H9 (cell line): ENCODE results near the gene SDK1. TPM values are rescaled to one million over a fixed set of nuclear protein-coding genes. Genes with fewer than 3 reads are reported as not detected.

ENCODE experiments used
- DNase-seq: peaks from one replicate; pipeline ENCODE4 v3.0.0-alpha.2; 2017
- H2AFZ ChIP-seq: one replicate; pipeline ENCODE4 v1.6.1; 2013; ENCODE audit warnings: mild to moderate bottlenecking, low read length, control low read depth, moderate library complexity
- H2AK5ac ChIP-seq: 2 replicates; pipeline ENCODE4 v1.6.1; 2013; ENCODE audit warnings: low read length, control low read depth, mixed read lengths; ENCODE audit not compliant: insufficient read length
- H2BK120ac ChIP-seq: one replicate; pipeline ENCODE4 v1.6.1; 2013; ENCODE audit warnings: low read depth, mild to moderate bottlenecking, low read length, control low read depth, inconsistent platforms; ENCODE audit not compliant: poor library complexity, severe bottlenecking
- H2BK12ac ChIP-seq: 2 replicates; pipeline ENCODE4 v1.6.1; 2013; ENCODE audit warnings: low read length, control low read depth, mixed read lengths, low read depth; ENCODE audit not compliant: insufficient read length
- H2BK15ac ChIP-seq: 2 replicates; pipeline ENCODE4 v1.6.1; 2013; ENCODE audit warnings: low read depth, low read length, control low read depth
- H2BK20ac ChIP-seq: one replicate; pipeline ENCODE4 v1.6.1; 2013; ENCODE audit warnings: low read depth, mild to moderate bottlenecking, low read length, control low read depth, inconsistent platforms; ENCODE audit not compliant: poor library complexity, severe bottlenecking
- H2BK5ac ChIP-seq: 2 replicates; pipeline ENCODE4 v1.6.1; 2013; ENCODE audit warnings: low read length, control low read depth, mixed read lengths; ENCODE audit not compliant: insufficient read length
- H3K14ac ChIP-seq: 2 replicates; pipeline ENCODE4 v1.6.1; 2013; ENCODE audit warnings: low read length, control low read depth; ENCODE audit not compliant: insufficient read depth
- H3K18ac ChIP-seq: 2 replicates; pipeline ENCODE4 v1.6.1; 2013; ENCODE audit warnings: low read depth, mild to moderate bottlenecking, mixed read lengths, low read length, control low read depth; ENCODE audit not compliant: insufficient read length
- H3K23ac ChIP-seq: 2 replicates; pipeline ENCODE4 v1.6.1; 2013; ENCODE audit warnings: low read length, control low read depth, mixed read lengths, low read depth; ENCODE audit not compliant: insufficient read length
- H3K23me2 ChIP-seq: 2 replicates; pipeline ENCODE4 v1.6.1; 2013; ENCODE audit warnings: low read depth, mild to moderate bottlenecking, mixed read lengths, low read length, control low read depth; ENCODE audit not compliant: insufficient read length, poor library complexity, severe bottlenecking
- H3K27ac ChIP-seq: 2 replicates; pipeline ENCODE4 v1.5.1; 2013; ENCODE audit warnings: low read length, control low read depth, mixed read lengths, low read depth; ENCODE audit not compliant: insufficient read length
- H3K27me3 ChIP-seq: 2 replicates; pipeline ENCODE4 v1.6.1; 2013; ENCODE audit warnings: low read length, control low read depth, inconsistent platforms; ENCODE audit not compliant: insufficient read depth
- H3K4ac ChIP-seq: 2 replicates; pipeline ENCODE4 v1.6.1; 2013; ENCODE audit warnings: low read depth, mild to moderate bottlenecking, control low read depth, inconsistent platforms, low read length, moderate library complexity
- H3K4me1 ChIP-seq: 2 replicates; pipeline ENCODE4 v1.6.1; 2013; ENCODE audit warnings: low read length, control low read depth, inconsistent platforms; ENCODE audit not compliant: insufficient read depth
- H3K4me2 ChIP-seq: 2 replicates; pipeline ENCODE4 v1.6.1; 2013; ENCODE audit warnings: low read length, control low read depth, mixed read lengths; ENCODE audit not compliant: insufficient read length, insufficient read depth
- H3K56ac ChIP-seq: 2 replicates; pipeline ENCODE4 v1.6.1; 2013; ENCODE audit warnings: low read depth, mild to moderate bottlenecking, mixed read lengths, low read length, control low read depth; ENCODE audit not compliant: insufficient read length
- H3K79me1 ChIP-seq: 2 replicates; pipeline ENCODE4 v1.6.1; 2013; ENCODE audit warnings: low read depth, mild to moderate bottlenecking, moderate library complexity, low read length, control low read depth, inconsistent platforms; ENCODE audit not compliant: insufficient read depth, poor library complexity, severe bottlenecking
- H3K79me2 ChIP-seq: 2 replicates; pipeline ENCODE4 v1.6.1; 2013; ENCODE audit warnings: low read length, control low read depth, inconsistent platforms; ENCODE audit not compliant: insufficient read depth
- H3K9ac ChIP-seq: 2 replicates; pipeline ENCODE4 v1.6.1; 2013; ENCODE audit warnings: low read length, control low read depth, mixed read lengths; ENCODE audit not compliant: insufficient read length; ENCODE audit errors: extremely low read depth
- H3K9me3 ChIP-seq: one replicate; pipeline ENCODE4 v1.6.1; 2013; ENCODE audit warnings: low read depth, low read length, inconsistent platforms; ENCODE audit not compliant: control insufficient read depth
- H3T11ph ChIP-seq: one replicate; pipeline ENCODE4 v1.6.1; 2013; ENCODE audit warnings: mild to moderate bottlenecking, low read length, control low read depth, inconsistent platforms
- H4K20me1 ChIP-seq: one replicate; pipeline ENCODE4 v1.6.1; 2013; ENCODE audit not compliant: control insufficient read depth, insufficient read length, insufficient read depth
- H4K5ac ChIP-seq: 2 replicates; pipeline ENCODE4 v1.6.1; 2013; ENCODE audit warnings: low read depth, mild to moderate bottlenecking, mixed read lengths, low read length, control low read depth; ENCODE audit not compliant: insufficient read length
- H4K8ac ChIP-seq: replicated peaks from 2 replicates; pipeline ENCODE4 v1.6.1; 2013; ENCODE audit warnings: low read length, control low read depth, mixed read lengths, low read depth; ENCODE audit not compliant: insufficient read length
- H4K91ac ChIP-seq: 2 replicates; pipeline ENCODE4 v1.6.1; 2013; ENCODE audit warnings: low read depth, mild to moderate bottlenecking, moderate library complexity, mixed read lengths, low read length, control low read depth; ENCODE audit not compliant: insufficient read length
- H3K27ac Mint-ChIP-seq, 3 experiments: 2 replicates in 2 of 3; 3 replicates in 1 of 3; pipeline ENCODE4 v1.8.0; 2020 to 2021; ENCODE audit warnings: mixed read lengths in 3 of 3, mild to moderate bottlenecking in 1 of 3, moderate library complexity in 1 of 3
- H3K27me3 Mint-ChIP-seq: 2 replicates; pipeline ENCODE4 v1.8.0; 2021; ENCODE audit warnings: low read depth, mild to moderate bottlenecking, moderate library complexity, mixed read lengths
- H3K36me3 Mint-ChIP-seq, 3 experiments: 2 replicates in 2 of 3; 3 replicates in 1 of 3; pipeline ENCODE4 v1.8.0; 2020 to 2021; ENCODE audit warnings: low read depth in 3 of 3, mixed read lengths in 3 of 3; ENCODE audit not compliant: insufficient read depth in 1 of 3
- H3K4me1 Mint-ChIP-seq, 2 experiments: 2 replicates each; pipeline ENCODE4 v1.8.0; 2020; ENCODE audit warnings: mixed read lengths in 2 of 2
- H3K4me3 Mint-ChIP-seq, 2 experiments: 2 replicates in 1 of 2; 3 replicates in 1 of 2; pipeline ENCODE4 v1.8.0; 2020 to 2021; ENCODE audit warnings: mild to moderate bottlenecking in 2 of 2, mixed read lengths in 2 of 2, moderate library complexity in 1 of 2
- H3K9me3 Mint-ChIP-seq, 2 experiments: 2 replicates in 1 of 2; 3 replicates in 1 of 2; pipeline ENCODE4 v1.8.0; 2020; ENCODE audit warnings: mild to moderate bottlenecking in 2 of 2, mixed read lengths in 2 of 2, moderate library complexity in 1 of 2
- WGBS: extraction: QIAGEN DNeasy Blood & Tissue Kit; methylation state at CpG from one replicate; pipeline ENCODE4 v1.1.7; 2013; ENCODE audit warnings: missing lambda C conversion rate, low lambda C conversion rate, mixed read lengths; ENCODE audit not compliant: insufficient read length; ENCODE audit errors: extremely low coverage; 5-methylcytosine and 5-hydroxymethylcytosine counted together
- total RNA-seq: library from RNA; stranded (reverse); gene quantifications from 2 replicates; pipeline ENCODE4 v1.2.1, GENCODE V29; 2021
- TF ChIP-seq, protein P1 (sequence below): fragments of 200-600 bp; sonication (generic); conservative IDR thresholded peaks from 3 replicates; pipeline ENCODE4 v1.8.0; 2021; ENCODE audit warnings: antibody characterized with exemption, mild to moderate bottlenecking

SDK1 gene
- total RNA-seq, 1 experiment from 2014 or later = 8.7 TPM

DNA sequence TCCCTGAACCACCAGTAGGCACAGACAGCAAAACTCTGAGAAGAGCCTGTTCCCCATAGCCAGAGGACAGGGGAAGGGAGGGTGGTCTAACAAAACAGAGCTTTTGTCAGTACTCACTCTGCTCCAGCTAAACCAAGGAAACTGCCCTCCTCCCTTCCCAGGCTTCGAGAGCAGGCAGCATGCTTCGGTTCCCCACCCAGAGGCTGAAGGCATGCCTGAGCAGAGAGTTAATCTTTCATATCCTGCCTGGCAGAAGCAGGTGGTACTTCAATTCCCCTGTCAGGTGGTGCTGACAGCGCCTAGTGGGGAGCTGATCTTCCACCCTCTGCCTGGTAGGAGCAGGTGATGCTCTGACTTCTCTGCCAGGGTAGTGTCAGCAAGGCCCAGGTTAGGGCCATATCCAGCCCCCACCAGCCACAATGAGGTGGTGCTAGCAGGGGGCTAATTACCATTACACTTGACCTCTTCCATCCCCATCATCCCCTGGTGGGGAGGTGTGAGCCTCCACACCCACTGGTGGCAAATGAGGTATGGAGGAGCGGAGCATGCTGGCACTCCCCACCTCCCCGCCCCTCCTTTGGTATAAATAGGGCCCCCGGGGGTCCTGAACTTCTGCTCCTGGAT lies 35.1 kb downstream of the SDK1 start:
- no peak overlapping the region for H2BK20ac ChIP-seq
- H3K79me1 ChIP-seq = no peaks in the 10 kb centered on the region
- TF ChIP-seq, protein P1, sequence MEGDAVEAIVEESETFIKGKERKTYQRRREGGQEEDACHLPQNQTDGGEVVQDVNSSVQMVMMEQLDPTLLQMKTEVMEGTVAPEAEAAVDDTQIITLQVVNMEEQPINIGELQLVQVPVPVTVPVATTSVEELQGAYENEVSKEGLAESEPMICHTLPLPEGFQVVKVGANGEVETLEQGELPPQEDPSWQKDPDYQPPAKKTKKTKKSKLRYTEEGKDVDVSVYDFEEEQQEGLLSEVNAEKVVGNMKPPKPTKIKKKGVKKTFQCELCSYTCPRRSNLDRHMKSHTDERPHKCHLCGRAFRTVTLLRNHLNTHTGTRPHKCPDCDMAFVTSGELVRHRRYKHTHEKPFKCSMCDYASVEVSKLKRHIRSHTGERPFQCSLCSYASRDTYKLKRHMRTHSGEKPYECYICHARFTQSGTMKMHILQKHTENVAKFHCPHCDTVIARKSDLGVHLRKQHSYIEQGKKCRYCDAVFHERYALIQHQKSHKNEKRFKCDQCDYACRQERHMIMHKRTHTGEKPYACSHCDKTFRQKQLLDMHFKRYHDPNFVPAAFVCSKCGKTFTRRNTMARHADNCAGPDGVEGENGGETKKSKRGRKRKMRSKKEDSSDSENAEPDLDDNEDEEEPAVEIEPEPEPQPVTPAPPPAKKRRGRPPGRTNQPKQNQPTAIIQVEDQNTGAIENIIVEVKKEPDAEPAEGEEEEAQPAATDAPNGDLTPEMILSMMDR = no peak
- H2BK12ac ChIP-seq = no peak overlapping the region
- Mint-ChIP-seq H3K4me1 (peaks cover 18 to 22% of the 10 kb centered on the region in 2 experiments), H3K27ac (no peak overlapping the region; a peak in 1 of 7 replicates), H3K4me3 (no peak overlapping the region), H3K36me3 (peaks cover 0 to 5% (median 0%) of the 10 kb centered on the region in 3 experiments; a peak in 1 of 7 replicates), H3K27me3 (no peaks in the 10 kb centered on the region), H3K9me3 (no peaks in the 10 kb centered on the region; a peak in 1 of 5 replicates)
- no peaks in the 10 kb centered on the region for H3K27me3 ChIP-seq
- H4K91ac ChIP-seq = no peak overlapping the region
- no peak overlapping the region for H3T11ph ChIP-seq
- H3K4me1 ChIP-seq = no peaks in the 10 kb centered on the region
- no peak overlapping the region for H3K27ac ChIP-seq
- no peak overlapping the region for H3K14ac ChIP-seq
- H4K20me1 ChIP-seq = no peaks in the 10 kb centered on the region
- H2AK5ac ChIP-seq = no peak overlapping the region
- no peaks in the 10 kb centered on the region for H3K23me2 ChIP-seq
- no peak overlapping the region for H3K18ac ChIP-seq
- H2BK15ac ChIP-seq = no peak overlapping the region
- H3K4ac ChIP-seq = no peak overlapping the region
- H2BK120ac ChIP-seq = no peak overlapping the region
- no peak overlapping the region for H2AFZ ChIP-seq
- H3K4me2 ChIP-seq = no peak overlapping the region
- no peak overlapping the region for H3K9ac ChIP-seq
- H3K23ac ChIP-seq = no peak overlapping the region
- H2BK5ac ChIP-seq = no peak overlapping the region
- WGBS = no CpG with 5 or more reads among the region's 6 CpGs
- H3K79me2 ChIP-seq = no peaks in the 10 kb centered on the region
- no peak overlapping the region for H4K5ac ChIP-seq
- no peak overlapping the region for H4K8ac ChIP-seq
- no peaks in the 10 kb centered on the region for H3K9me3 ChIP-seq
- no peak for DNase-seq
- no peak overlapping the region for H3K56ac ChIP-seq
